Ovary (tissue), 9 donors: ENCODE data around the gene LAD1. TPM values are rescaled to one million over a fixed set of nuclear protein-coding genes. Genes with fewer than 3 reads are reported as not detected.

Source experiments
- DNase-seq, 5 donors: peaks; one replicate each; pipeline ENCODE4 v3.0.0-alpha.2; 2019 to 2020
- H3K27ac ChIP-seq, 2 donors: fragments of 200-600 bp; one replicate each; pipeline versions ENCODE4 v1.5.1 to v1.8.0; 2019 to 2022
- H3K27me3 ChIP-seq: fragments of 200-600 bp; one replicate; pipeline ENCODE4 v1.8.0; 2022
- H3K36me3 ChIP-seq: fragments of 200-600 bp; sonication (generic); one replicate; pipeline ENCODE4 v1.5.1; 2019
- H3K4me1 ChIP-seq: one replicate; pipeline ENCODE4 v1.8.1; 2013; ENCODE audit warnings: mild to moderate bottlenecking, moderate library complexity; ENCODE audit not compliant: insufficient read depth
- H3K4me3 ChIP-seq: fragments of 200-600 bp; sonication (generic); one replicate; pipeline ENCODE4 v1.5.1; 2017
- H3K9me3 ChIP-seq, 2 donors: fragments of 200-600 bp in 1 of 2; sonication (generic) in 1 of 2; one replicate each; pipeline versions ENCODE4 v1.5.1 to v1.8.1; 2013 to 2019; ENCODE audit warnings: mild to moderate bottlenecking in 1 of 2, moderate library complexity in 1 of 2
- CTCF ChIP-seq, 3 donors: fragments of 450-650 bp in 2 of 3; fragments of 200-600 bp in 1 of 3; IDR thresholded peaks; one replicate each; pipeline versions ENCODE4 v1.5.1 to v1.8.0; 2016 to 2022; ENCODE audit warnings: antibody characterized with exemption in 3 of 3, mild to moderate bottlenecking in 1 of 3
- EP300 ChIP-seq: sonication (generic); formaldehyde crosslinking; IDR thresholded peaks from one replicate; pipeline ENCODE4 v1.6.1; 2017; ENCODE audit warnings: antibody characterized with exemption
- POLR2A ChIP-seq: fragments of 450-650 bp; IDR thresholded peaks from one replicate; pipeline ENCODE4 v1.6.1; 2017; ENCODE audit warnings: antibody characterized with exemption, mild to moderate bottlenecking, moderate library complexity
- WGBS, 3 donors: extraction: QIAGEN DNeasy Blood & Tissue Kit in 1 of 3; methylation state at CpG; one replicate each; pipeline versions ENCODE4 v1.1.5 to v1.1.7; 2013 to 2017; 5-methylcytosine and 5-hydroxymethylcytosine counted together
- intact Hi-C, 4 donors: fragments of 100-400 bp; cut with DNase I; formaldehyde crosslinking; loops; one replicate each; pipeline versions ENCODE4 v1.11.0 to v1.15.1; 2022 to 2023
- polyA plus RNA-seq, 2 donors: library from polyadenylated mRNA; stranded (reverse); fragments of 200-250 nt in 1 of 2; fragments of 350-450 nt in 1 of 2; fragmentation: Illumina TruSeq in 1 of 2; extraction: RNeasy Lipid Tissue Mini Kit (QIAGEN cat#74804) in 1 of 2; gene quantifications; one replicate each; pipeline ENCODE4 v1.2.3, GENCODE V29; 2013 to 2014
- total RNA-seq, 7 donors: library from RNA; depleted of rRNA in 2 of 7; stranded (reverse); fragments of >200 nt in 2 of 7; fragmentation: NEBNext Ultra II Directional in 3 of 7; extraction: Animal tissue kit (Norgen Biotek cat#: 25700) in 3 of 7; gene quantifications; one replicate each; pipeline versions ENCODE4 v1.1.0 to v1.2.4, GENCODE V29; 2016 to 2023
- donor health status: DM: no; HTN: no; CAD: no; lungs with moderate emphysema.
- donor health status: DM: no; HTN: no; CAD: no.
- donor health status: Bipolar disorder and iron deficiency.
- donor health status: DM: yes; HTN: yes; CAD: no.
- donor health status: DM: no; HTN: no; CAD: no.
- donor health status: DM: yes; HTN: yes; CAD: no.

Gene LAD1
- total and polyA plus RNA-seq, 9 donors: 0.13 to 9.8 (median 2.1) TPM; not detected in 2

DNA sequence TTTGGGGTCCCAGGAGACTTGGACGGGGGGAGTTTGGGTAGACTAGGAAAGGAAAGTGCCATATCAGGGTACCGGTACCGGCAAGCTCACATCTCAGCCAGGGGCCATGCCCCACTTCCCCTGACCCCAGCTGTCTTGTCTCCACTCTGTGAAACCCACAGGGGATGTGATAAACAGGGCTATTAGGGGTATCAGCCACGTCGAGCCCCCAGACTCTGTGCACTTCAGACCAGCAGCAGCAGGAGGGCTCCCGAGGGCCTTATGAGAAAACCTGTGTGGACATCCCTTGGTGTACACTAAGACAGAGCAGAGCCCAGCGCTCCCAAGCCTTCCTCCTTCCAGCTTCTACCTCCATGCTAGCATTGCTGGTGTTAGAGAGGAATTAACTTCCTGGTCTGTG lies 68.0 kb downstream of the LAD1 start:
- no peak for DNase-seq
- Histone ChIP-seq H3K36me3 (no peaks in the 10 kb centered on the region), H3K27me3 (no peaks in the 10 kb centered on the region), H3K9me3 (no peaks in the 10 kb centered on the region), H3K4me3 (no peak overlapping the region), H3K4me1 (no peaks in the 10 kb centered on the region), H3K27ac (no peak overlapping the region)
- intact Hi-C loops: no loop called here
- WGBS, 3 donors: 83 to 88% (median 84%) methylated on average over 7 of the region's 7 CpGs
- TF ChIP-seq CTCF (IDR thresholded peaks at IDR 0.05) (no peak), EP300 (no peak), POLR2A (no peak)

Other genes starting within 250 kb of the LAD1 start
- gene TMEM9, start 244.8 kb downstream of the LAD1 start, total RNA-seq: 100 to 1,000 TPM in 1 of 7 donors, 10 to 100 TPM in 6; 65.5 to 101 (median 88.8) TPM
- 100 to 1,000 TPM in 1 of 2 donors, 10 to 100 TPM in 1; 49.5 to 114 TPM for gene TMEM9, start 244.8 kb downstream of the LAD1 start, polyA plus RNA-seq
- 1 to 10 TPM in 1 of 7 donors, under 1 TPM in 4, not detected in 2; 0.05 to 1.6 (median 0.23) TPM for gene IGFN1, start 208.5 kb downstream of the LAD1 start, total RNA-seq
- under 1 TPM; 0.51 to 0.95 TPM for gene IGFN1, start 208.5 kb downstream of the LAD1 start, polyA plus RNA-seq
- under 1 TPM in 5 of 7 donors, not detected in 2; 0.07 to 0.48 (median 0.18) TPM for gene PKP1, start 115.8 kb downstream of the LAD1 start, total RNA-seq
- under 1 TPM; 0.05 to 0.18 TPM for gene PKP1, start 115.8 kb downstream of the LAD1 start, polyA plus RNA-seq
- 1 to 10 TPM in 2 of 7 donors, under 1 TPM in 4, not detected in 1; 0.11 to 2.8 (median 0.68) TPM for gene TNNT2, start 21.6 kb downstream of the LAD1 start, total RNA-seq
- gene TNNT2, start 21.6 kb downstream of the LAD1 start, polyA plus RNA-seq: 1 to 10 TPM; 1.6 to 2.3 TPM
- gene TNNI1, start 22.4 kb upstream of the LAD1 start, total RNA-seq: under 1 TPM in 4 of 7 donors, not detected in 3; 0.15 to 0.97 (median 0.24) TPM
- under 1 TPM in 1 of 2 donors, not detected in 1; 0.02 TPM for gene TNNI1, start 22.4 kb upstream of the LAD1 start, polyA plus RNA-seq
- 10 to 100 TPM; 21.7 to 38.2 (median 29.0) TPM for gene PHLDA3, start 69.9 kb upstream of the LAD1 start, total RNA-seq
- gene PHLDA3, start 69.9 kb upstream of the LAD1 start, polyA plus RNA-seq: 10 to 100 TPM in 1 of 2 donors, 1 to 10 TPM in 1; 4.7 to 17.5 TPM
- gene CSRP1, start 107.8 kb upstream of the LAD1 start, total RNA-seq: 100 to 1,000 TPM; 205 to 767 (median 274) TPM
- 100 to 1,000 TPM; 270 to 783 TPM for gene CSRP1, start 107.8 kb upstream of the LAD1 start, polyA plus RNA-seq
- 10 to 100 TPM in 4 of 7 donors, 1 to 10 TPM in 3; 6.2 to 19.6 (median 11.3) TPM for gene NAV1, start 139.8 kb upstream of the LAD1 start, total RNA-seq
- gene NAV1, start 139.8 kb upstream of the LAD1 start, polyA plus RNA-seq: 10 to 100 TPM in 1 of 2 donors, 1 to 10 TPM in 1; 3.4 to 17.3 TPM